MM.1S (cell line): ENCODE data around the gene FILIP1.

Experiments used
- CTCF ChIP-seq: fragments of 300-600 bp; sonication (generic); IDR thresholded peaks from 2 replicates; pipeline ENCODE4 v1.5.1; 2016; ENCODE audit warnings: antibody characterized with exemption, low read length, mixed read lengths
- EZH2phosphoT487 ChIP-seq: fragments of 300-600 bp; sonication (generic); IDR thresholded peaks from 2 replicates; pipeline ENCODE4 v1.6.1; 2018; ENCODE audit warnings: antibody characterized with exemption, low read length

GRCh38 chr6:75267461-75267860 lies 226.1 kb downstream of the FILIP1 start:
- TF ChIP-seq EZH2phosphoT487 = no peak
- TF ChIP-seq CTCF = no peak
